PFSK-1 (cell line): Measurements from ENCODE around the gene HS6ST1.

Experiments
- POLR2AphosphoS5 ChIP-seq: IDR thresholded peaks from 2 replicates; pipeline ENCODE4 v1.6.1; 2012; ENCODE audit warnings: low read depth, mild to moderate bottlenecking, control low read depth, low read length, moderate library complexity
- REST ChIP-seq, 2 experiments: IDR thresholded peaks; 2 replicates each; pipeline versions ENCODE4 v1.6.1 to v1.8.0; 2011 to 2012; ENCODE audit warnings: low read depth in 2 of 2, low read length in 2 of 2, control low read depth in 1 of 2, inconsistent platforms in 1 of 2, mild to moderate bottlenecking in 1 of 2, moderate library complexity in 1 of 2; ENCODE audit not compliant: insufficient read depth in 1 of 2
- SIN3A ChIP-seq: IDR thresholded peaks from 2 replicates; pipeline ENCODE4 v1.6.1; 2012; ENCODE audit warnings: mild to moderate bottlenecking, low read length, moderate library complexity, borderline replicate concordance; ENCODE audit not compliant: insufficient read depth
- TAF1 ChIP-seq: IDR thresholded peaks from 2 replicates; pipeline ENCODE4 v1.6.1; 2012; ENCODE audit warnings: low read length, control low read depth, borderline replicate concordance; ENCODE audit not compliant: insufficient read depth

GRCh38 chr2:128345436-128346165 lies 26.9 kb upstream of the HS6ST1 start:
- TF ChIP-seq POLR2AphosphoS5 (no peak), SIN3A (no peak), TAF1 (no peak), REST (IDR thresholded peaks at IDR 0.05; ENCODE audit: insufficient read depth in 1 of 2, low read depth in 2 of 2, low read length in 2 of 2) (no peak)
